ENCODE measurements around the gene SAMD10.
A peak's percentile ranks its signal among the peaks of the same experiment; 100 is the strongest.
"Not testable (repeated sequence)": the region's sequence is repeated elsewhere in the genome, so short reads cannot be mapped to it uniquely, and the experiment has no call there.

Gene SAMD10

DNA sequence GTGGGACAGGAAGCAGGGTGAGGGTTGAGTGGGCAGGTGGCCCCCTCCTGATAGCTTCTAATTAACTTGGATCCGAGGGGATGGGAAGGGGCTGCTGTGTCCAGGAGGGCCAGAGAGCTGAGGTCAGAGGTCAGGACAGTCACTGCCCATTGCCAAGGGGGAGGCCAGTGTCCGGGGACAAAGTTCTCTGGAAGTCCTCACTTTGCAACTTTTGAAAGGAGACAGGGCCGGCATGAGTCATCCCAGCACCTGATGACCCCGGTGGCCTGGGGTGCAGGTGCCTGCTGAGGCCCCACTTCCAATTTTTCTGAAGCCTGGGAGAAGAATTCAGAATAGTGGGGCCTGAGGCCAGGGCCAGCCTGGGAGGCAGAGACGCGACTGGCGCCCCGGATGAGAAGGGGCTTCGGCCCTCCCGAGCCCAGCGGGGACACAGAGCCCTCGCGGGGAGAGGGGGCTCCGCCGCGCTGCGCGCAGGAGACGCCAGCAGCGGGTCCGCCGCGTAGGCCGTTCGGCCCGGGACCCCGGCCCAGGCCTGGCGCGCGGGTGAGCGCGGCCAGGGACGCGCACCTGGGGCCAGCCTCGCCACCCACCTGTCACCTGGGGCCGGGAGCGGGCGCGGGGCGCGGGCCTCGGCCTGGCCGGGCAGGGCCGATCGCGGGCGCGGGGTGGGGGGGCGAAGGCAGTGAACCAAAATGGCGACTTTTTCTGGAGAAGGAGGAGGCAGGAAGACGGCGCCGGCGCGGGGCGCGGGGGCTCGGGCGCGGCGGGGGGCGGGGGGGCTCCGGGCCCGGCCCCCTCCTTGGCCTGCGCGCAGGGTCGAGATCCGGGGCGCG is 10.3 kb downstream of the SAMD10 start:
- no peak for DNase-seq (ENCODE audit: low read depth in 2 of 2)

DNA sequence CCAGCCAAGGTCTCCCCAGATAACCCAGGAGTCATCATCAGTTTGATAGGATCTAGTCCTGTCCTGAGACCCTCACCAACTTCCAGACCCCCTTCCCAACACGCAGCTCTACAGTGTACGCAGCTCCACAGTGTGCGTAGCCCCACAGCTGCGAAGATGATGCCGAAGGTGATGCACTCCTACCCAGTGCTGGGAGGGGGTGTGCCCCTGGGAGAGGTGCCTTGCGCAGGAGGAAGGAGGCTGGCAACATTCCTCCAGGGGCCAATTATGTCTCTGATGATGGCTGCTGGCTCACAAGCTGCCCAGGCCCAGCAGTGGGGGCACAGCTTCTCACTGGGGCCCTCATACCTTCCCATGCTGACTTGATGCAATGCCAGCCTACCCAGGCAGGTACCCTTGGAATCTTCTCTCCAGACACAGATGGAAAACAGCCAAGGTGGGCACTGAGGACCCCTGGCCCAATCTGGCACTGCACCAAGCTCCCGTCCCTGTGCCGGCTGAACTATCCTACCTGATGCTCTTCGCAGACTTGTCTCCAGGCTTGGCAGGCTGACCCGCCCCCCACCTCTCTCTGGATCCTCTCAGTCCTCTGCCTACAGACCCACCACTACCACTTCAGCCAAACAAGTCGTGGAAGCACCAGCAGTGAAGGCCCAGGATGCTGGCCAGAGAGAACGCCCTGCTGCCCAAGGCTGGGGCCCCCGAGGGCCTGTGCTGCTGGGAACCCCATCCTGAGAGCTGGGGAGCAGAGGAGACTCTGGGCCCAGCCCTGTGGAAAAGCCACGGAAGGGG is 11.1 kb downstream of the SAMD10 start:
- no peak for DNase-seq (ENCODE audit: low read depth in 2 of 2)

DNA sequence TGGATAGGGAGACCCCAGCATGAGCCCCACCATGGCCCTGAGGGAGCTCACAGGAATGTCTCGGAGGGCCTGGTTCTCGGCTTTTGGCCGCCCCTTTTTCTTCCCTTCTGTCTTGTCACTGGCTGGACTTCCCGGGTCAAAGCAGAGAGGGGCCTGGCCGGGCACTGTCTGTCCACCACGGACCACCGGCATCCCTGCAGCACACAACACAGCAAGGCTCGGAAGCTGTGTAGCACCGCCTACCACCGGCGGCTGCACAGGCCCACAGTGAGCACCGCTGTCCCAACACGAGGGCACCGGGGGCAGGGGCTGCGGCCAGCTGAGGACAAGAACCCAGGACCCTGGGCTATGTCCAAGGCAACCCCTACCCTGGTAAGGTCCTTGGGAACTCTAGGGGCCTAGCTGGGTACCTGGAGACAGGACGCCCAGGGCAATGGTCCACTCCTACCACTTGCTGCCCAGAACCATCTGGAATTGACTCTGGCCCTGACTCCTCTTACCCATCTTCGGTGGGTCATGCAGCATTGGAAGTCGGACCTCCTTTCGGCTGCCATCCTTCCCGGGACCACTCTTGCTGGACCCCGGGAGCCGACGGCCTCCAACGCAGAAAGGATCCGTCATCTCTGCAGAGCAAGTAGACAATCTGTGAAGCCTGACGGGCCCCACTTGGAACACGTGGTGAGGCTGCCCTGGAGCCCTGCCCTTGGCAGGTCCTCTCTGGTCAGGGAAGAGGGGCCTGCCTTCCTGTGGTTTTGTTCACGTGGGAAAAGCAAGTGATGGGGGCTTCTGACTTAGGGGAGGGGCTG is 11.9 kb downstream of the SAMD10 start:
- no peak for DNase-seq (ENCODE audit: low read depth in 2 of 2)

DNA sequence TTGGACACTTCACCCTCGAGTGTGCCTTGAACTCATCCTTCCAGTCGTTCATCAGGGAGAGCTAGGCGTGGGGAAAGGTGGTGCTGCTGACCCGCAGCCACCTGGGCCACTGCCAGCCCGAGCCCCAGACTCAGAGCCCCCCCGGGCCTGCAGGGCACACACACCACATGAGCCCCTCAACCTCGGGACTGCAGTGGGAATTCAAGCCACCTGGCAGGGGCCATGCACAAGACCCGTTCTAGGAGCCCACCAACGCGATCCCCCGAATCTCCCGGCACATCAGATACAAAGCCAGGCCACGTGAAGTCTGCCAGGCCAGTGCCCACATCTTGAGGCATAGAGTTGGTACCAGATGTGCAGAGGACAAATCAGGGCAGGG is 12.5 kb downstream of the SAMD10 start:
- no peak for DNase-seq (ENCODE audit: low read depth in 2 of 2)

DNA sequence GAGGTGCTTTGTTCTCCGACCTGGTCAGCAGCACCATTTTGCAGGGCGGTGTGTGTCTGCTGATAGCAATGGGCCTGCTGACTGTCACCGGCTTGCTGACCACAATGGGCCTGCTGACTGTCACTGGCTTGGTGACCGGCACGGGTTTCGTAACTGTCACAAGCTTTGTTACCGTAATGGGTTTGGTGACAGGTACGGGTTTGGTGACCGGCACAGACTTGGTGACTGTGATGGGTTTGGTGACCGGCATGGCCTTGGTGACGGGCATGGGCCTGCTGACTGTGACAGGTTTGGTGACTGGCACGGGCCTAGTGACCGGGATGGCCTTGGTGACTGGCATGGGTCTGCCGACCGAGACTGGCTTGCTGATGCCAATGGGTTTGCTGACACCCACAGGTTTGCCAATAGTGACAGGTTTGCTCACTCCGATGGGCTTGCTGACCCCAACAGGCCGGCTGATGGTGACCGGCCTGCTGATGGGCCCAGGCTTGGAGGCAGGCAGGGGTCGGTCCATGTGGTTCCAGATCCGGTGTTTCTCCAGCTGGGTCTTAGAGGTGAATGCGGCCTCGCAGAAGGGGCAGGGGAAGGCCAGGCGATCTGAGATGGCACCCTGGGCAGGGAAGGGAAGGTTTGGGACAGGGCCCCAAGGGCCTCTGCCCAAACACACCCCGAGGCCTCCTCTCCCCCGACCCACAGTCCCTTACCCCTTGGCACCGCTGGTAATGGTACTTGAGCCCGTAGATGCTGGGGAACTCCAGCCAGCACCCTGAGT is 13.1 kb downstream of the SAMD10 start:
- no peak for DNase-seq (ENCODE audit: low read depth in 2 of 2)

DNA sequence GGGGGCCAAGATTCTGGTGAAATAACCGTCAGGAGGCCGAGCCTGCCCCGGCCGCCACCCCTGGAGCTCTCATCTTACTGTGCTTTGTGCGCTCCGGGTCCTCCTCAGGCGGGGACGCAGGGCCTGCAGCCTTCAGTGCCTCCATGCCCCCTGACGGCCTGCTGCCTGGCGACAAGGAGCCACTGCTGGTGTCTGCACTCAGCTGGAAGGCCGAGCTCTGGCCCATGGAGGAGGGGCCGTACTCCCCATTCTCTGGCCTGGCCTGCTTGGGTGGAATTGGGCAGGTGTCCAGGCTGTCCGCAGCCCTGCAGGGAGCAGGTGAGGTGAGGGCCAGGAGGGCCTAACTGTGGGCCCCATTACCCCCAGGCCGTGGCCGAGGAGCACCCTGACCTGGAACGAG is 15.0 kb downstream of the SAMD10 start:
- no peak for DNase-seq (ENCODE audit: low read depth in 2 of 2)

DNA sequence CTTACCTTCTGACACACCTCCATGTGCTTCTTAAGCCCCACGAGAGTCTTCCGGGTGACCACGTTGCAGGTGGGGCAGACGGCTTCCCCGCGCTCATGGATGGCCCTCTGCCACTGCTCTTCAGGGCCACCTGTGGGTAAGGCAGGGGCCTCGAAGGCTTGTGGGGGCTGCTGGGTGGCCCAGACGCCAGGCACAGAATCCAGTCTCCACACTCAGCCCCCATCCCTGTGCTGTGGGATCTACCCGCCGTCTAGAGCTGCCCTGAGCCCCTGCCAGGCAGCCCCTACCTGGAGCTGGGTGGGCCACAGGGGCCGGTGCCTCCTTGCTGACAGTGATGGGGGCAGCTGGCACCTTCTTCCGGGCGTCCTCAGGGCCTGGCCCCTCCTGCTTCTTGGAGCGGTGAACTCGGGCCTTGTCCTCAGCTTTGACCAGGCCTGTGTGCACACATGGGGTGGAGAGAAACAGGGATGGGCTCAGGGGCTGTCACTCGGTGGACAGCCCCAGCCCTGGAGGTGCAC is 15.6 kb downstream of the SAMD10 start:
- DNase-seq (ENCODE audit: low read depth in 2 of 2), result no peak

DNA sequence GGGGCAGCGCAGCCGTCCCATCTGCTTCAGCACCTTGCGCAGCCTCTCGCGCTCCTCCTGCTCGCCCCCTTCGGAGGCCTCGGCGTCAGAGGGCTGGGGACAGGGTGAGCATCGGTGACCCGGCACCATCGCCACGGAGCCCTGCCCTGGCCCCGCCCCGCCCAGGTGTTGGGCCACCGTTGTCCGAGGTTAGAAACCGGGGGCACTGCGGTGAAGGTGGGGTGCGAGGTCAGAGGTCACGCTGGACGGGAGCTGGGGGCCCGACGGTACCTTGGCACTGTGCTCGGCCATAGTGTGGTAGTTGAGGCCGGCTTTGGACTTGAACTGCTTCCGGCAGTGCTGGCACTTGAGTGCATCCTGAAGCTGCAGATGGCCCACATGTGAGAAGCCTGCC is 16.1 kb downstream of the SAMD10 start:
- DNase-seq (ENCODE audit: low read depth in 2 of 2), result no peak

DNA sequence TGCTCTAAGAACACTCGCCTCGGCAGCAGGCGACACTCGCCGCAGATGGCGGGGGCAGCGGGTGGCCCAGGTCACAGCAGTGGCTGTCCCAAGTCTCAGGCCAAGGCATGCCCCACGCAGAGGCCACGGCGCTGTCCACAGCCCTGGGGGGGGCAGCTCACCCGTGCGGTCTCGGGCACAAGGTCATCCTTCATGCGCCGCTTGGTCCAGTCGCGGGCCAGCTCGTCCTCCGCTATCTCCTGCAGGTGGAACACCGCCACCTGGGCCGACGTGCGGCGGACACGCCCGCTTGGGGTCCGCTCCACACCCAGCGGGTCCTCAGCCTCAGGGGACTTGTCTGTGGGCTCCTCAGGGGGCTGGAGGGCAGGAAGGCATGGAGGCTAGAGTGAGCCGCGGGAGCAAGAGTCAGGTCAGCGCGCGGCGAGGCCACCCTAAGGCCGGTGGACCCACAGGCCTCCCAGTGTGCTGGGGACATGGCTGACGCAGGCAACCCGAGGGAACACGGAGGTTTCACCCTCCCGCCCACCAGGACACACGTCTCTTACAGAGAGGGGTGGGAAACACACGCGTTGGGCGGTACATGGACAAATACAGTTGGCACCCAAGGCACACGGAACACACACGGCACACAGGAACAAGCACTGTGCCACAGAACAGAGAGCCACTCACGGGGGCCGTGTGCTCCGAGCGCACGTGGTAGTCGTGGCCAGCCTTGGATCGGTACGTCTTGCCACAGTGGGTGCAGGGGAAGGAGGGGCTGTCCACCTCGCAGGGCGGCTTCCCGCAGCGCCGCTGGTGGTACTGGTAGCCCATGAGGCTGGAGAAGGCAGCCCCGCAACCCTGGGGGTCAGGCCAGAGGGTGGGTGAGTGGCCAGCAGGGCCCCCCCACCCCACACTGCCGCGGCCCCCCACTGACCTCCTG is 16.8 kb downstream of the SAMD10 start:
- no peak for DNase-seq (ENCODE audit: low read depth in 2 of 2)

DNA sequence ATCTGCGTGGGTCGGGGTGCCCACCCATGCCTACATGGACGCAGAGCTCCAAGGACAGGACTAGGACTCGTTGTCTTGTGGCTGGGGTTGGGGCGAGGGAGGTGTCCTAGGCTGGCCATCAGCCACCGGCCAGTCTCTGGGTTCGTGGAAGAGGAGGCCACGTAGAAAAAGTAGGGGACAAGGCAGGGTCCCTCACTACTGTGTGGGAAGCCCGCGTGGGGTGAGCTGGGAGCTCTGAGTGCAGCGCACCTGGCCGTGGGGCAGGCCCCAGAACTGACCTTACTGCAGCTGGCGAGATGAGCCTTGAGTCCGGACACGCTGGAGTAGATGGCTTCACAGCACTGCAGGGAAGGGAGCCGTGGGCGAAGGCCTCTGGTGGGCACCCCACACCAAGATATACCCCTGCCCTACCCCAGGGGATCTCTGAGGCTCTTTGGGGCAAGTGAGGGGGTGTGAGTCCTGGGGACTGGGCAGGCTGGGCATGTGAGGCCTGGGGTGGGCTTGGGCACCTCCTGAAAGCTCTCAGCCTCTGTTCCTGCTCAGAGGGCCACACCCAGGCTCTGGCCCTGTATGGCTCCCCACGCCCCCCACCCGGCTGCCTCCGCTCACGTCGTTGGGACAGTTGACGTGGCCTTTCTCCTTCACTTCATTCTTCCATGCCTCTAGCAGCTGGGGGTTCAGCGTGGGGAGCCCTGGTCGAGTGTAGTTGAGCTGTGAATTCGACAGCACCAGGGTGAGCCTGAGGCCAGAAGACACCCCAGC is 17.6 kb downstream of the SAMD10 start:
- no peak for DNase-seq (ENCODE audit: low read depth in 2 of 2)

DNA sequence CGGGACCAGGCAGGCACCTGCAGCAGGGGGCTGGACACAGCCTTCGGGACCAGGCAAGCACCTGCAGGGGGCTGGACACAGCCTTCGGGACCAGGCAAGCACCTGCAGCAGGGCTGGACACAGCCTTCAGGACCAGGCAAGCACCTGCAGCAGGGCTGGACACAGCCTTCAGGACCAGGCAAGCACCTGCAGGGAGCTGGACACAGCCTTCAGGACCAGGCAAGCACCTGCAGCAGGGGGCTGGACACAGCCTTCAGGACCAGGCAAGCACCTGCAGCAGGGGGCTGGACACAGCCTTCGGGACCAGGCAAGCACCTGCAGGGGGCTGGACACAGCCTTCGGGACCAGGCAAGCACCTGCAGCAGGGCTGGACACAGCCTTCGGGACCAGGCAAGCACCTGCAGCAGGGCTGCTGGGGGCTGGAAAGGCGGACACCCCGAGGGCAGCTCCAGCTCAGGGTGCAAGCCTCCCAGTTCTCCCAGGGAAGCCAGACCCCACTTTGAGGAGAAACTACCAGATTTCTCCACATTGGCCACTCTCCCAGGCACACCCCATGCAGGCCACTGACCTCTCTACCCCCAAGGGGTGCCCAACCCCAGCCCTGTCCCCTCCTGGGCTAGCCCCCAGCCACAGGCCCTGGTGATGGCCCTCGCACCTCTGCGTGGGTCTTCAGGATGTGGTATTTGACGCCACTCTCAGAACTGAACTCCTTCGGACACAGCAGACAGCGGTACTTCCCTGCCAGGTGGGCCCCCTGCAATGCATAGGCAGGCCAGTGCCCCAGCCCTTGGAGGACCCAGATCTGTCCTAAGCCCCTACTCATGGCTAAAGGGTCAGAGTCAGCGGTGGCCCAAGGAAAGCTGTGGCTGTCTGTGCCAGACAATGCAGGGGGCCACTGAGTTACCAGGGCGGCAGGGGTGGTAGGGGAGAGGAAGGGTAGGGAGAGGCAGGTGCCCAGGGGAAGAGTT is 18.5 kb downstream of the SAMD10 start:
- not testable (repeated sequence) for DNase-seq (ENCODE audit: low read depth in 2 of 2)

DNA sequence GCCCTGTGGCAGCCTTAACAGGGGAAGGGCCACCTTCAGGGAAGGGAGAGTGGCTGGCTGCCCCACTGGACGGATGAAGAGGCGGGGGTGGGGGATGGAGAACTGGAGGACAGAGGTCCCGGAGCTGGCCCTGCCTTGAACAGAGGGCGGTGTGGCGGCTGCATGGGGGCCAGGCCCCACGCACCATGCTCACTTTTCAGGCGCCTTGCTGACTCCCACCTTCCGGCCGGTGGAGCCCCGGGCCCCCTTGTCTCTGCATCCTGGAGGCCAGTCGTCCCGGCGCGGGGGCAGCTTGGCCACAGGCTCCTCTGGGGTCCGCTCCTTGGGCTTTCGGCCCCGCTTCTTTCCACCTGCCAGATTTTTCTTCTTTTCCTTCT is 19.8 kb downstream of the SAMD10 start:
- DNase-seq (ENCODE audit: low read depth in 2 of 2), result no peak

DNA sequence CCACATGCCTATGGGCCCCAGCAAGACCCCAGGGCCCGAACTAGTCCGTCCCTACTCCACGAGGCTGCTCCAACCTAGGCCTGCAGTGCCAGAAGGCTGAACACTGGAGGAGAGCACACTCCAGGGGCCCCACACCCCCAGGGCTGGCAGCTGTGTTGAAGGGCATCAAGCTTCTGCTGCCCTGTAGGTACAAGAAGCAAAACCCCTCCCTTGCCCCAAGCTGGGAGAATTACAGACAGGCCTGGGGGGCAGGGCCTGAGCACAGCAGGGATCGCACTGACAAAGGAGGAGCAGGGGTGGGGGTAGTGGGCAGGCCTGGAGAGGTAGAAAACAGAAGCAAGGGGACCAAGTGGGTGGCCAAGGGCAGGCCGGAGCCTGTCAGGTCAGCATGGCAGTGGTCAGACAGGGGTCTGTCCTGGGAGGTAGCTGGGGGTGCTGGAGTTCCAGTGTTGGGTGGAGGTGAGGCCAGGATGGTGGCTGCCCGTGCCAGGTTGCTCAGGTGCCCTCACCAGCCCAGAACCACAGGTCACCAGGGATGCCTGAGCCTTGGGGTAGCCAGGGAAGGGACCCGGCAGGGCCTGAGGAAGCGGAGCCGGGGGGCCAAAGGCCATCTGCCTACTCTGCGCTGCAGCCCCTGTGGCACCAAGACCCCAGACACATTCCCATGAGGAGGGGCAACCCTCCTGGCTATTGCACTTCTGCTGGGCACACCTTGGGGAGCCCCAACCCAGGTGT is 20.3 kb downstream of the SAMD10 start:
- no peak for DNase-seq (ENCODE audit: low read depth in 2 of 2)

DNA sequence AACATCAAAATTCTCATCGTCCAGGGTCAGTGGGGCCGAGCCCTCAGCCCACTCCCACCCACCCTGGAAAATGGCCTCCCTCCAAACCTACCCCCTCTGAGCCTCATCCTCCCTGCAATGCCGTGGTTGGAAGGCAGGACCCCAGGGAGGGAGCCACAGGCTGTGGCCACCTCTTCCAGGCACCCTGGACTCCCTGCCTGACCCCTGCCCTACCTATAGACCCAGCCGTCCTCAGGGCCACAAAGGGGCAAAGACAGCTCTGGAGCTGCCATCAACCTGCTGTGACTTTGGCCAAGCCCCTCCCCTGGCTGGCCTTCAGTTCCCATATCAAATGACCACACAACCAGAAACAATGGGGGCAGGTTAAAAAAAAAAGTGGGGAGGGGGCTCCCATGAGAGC is 21.0 kb downstream of the SAMD10 start:
- DNase-seq (ENCODE audit: low read depth in 2 of 2), result no peak

DNA sequence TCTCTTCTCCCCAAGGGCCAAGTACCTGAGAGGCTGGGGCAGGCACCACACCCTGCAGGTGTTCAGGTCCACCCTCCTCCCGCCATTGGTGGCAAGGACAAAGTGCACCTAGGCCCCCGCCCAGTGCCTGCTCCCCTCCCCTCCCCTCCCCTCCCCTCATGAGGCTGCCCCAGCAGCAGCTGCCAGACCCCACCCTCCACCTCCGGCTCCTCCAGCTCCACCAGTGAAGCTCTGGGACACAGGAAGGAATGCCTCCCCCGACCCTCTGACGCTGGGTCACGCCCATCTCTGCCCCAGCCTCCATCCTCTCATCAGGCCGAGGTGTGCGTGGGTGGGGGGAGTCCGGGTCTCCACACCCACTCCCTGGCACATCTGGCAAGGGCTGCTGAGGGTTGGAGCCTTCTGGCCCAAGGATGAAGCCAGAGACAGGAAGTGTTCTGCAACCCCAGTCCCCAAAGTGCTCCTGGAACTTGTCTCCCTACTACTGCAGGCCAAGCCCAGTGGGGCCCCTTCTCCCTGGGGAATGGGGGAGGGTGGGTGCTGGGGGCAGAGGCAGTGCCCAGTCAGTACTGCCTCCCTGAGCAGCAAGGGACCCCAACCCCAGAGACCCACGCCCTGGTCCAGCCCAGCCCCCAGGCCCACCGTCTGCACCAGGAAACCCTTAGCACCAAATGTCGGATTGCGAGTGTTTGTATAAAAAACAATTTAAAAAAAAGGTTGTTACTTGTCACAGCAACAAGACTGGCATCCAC is 21.6 kb downstream of the SAMD10 start:
- DNase-seq (ENCODE audit: low read depth in 2 of 2), result no peak

DNA sequence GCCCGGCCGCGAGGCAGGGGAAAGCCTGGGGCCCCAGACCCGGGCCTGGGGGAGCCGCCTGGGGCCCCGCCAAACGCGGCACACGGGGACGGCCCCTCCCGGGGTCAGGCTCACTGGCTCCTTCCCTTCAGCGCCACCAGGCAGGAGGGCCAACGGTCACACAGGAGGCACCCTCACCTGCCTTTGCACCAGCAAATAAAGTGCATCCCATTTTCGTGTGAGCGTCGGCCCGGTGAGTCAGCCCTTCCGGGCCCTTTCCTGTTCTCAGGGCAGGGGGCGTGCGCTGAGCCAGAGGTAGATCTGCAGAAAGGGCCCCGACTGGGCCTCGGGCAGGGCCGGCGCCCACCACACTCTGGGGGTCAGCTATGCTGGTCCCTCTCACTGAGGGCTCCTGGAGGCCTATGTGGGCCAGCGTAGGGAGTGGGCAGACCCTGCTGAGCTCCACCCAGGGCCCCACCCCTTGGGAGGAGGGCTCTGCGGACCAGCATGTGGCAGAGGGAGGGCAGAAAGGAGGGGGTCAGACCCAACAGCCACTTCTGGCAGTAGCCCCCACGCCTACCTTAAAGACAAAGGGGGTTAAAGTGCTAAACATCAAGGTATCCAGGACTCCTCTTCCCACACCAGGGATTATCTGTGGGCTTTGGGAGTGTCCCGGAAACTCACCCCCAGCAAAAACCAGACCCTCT is 22.3 kb downstream of the SAMD10 start:
- peak in 1 of 2 donors; percentile 59 for DNase-seq (ENCODE audit: low read depth in 2 of 2)

Data from stimulated activated CD4-positive, alpha-beta T cell treated with anti-CD3 and anti-CD28 coated beads, Interleukin-4, amount 100 ng/mL, for 48 hours (primary cell).